HepG2 (cell line): ENCODE measurements around the gene PKM. TPM values are rescaled to one million over a fixed set of nuclear protein-coding genes. Genes with fewer than 3 reads are reported as not detected.
A peak's percentile ranks its signal among the peaks of the same experiment; 100 is the strongest.

Experiments
- ATAC-seq: fragments of 200-7000 bp; cut with Tn5 transposase; 3 replicates; pipeline ENCODE4 v1.9.1; 2020; ENCODE audit warnings: mild to moderate bottlenecking, moderate library complexity
- BruUV-seq: library from RNA; stranded (reverse); fragments of 400-500 nt; replicated peaks from 2 replicates; lab custom pipeline; 2021; lab: Mats Ljungman, UMichigan
- CTCF ChIA-PET: fragments of 300-600 bp; formaldehyde crosslinking; extraction: SDS; loops from one replicate; lab custom pipeline; 2021; ENCODE audit warnings: low total read pairs, inconsistent platforms, low intra/inter-chr PET ratio; lab: Yijun Ruan, JAX
- POLR2A ChIA-PET: fragments of 350-600 bp; sonication (Branson Sonifier 250); formaldehyde crosslinking; loops from one replicate; lab custom pipeline; 2020; ENCODE audit warnings: antibody characterized with exemption, inconsistent platforms; lab: Yijun Ruan, JAX
- DNase-seq: peaks from one replicate; pipeline ENCODE4 v3.0.0-alpha.2; 2015; ENCODE audit warnings: low spot score
- FAIRE-seq: peaks from 3 replicates; lab custom pipeline; 2011; peaks lifted over from hg19 to GRCh38; lab: Jason Lieb, UNC
- H2AFZ ChIP-seq: one replicate; pipeline ENCODE4 v1.6.1; 2011; ENCODE audit warnings: low read length, inconsistent platforms
- H3K27ac ChIP-seq: fragments of 300-600 bp; 3 replicates; pipeline ENCODE4 v1.8.0; 2011; ENCODE audit warnings: mixed run types, mild to moderate bottlenecking, mixed read lengths, low read length, inconsistent platforms; ENCODE audit not compliant: insufficient read depth; ENCODE audit errors: extremely low read length
- H3K27me3 ChIP-seq, 2 experiments: fragments of 200-600 bp in 1 of 2; 2 replicates in 1 of 2; 3 replicates in 1 of 2; pipeline versions ENCODE4 v1.6.0 to v1.8.0; 2011; ENCODE audit warnings: low read length in 2 of 2, mild to moderate bottlenecking in 2 of 2, moderate library complexity in 2 of 2, inconsistent platforms in 1 of 2; ENCODE audit not compliant: insufficient read depth in 2 of 2, control insufficient read depth in 1 of 2
- H3K36me3 ChIP-seq, 2 experiments: fragments of 200-600 bp in 1 of 2; replicated peaks in 1 of 2; 2 replicates in 1 of 2; 3 replicates in 1 of 2; pipeline versions ENCODE4 v1.5.1 to v1.8.0; 2011; ENCODE audit warnings: low read length in 2 of 2, inconsistent platforms in 1 of 2; ENCODE audit not compliant: insufficient read depth in 2 of 2, control insufficient read depth in 1 of 2
- H3K4me1 ChIP-seq: 2 replicates; pipeline ENCODE4 v1.5.1; 2012; ENCODE audit warnings: low read length, inconsistent platforms; ENCODE audit not compliant: insufficient read depth
- H3K4me2 ChIP-seq: 2 replicates; pipeline ENCODE4 v1.6.0; 2011; ENCODE audit warnings: low read depth, low read length, inconsistent platforms
- H3K4me3 ChIP-seq, 3 experiments: fragments of 200-600 bp in 1 of 3; sonication (generic), shearing (Covaris generic) in 1 of 3; replicated peaks in 1 of 3; 2 replicates each; pipeline ENCODE4 v1.5.1; 2011 to 2016; ENCODE audit warnings: low read length in 3 of 3, inconsistent platforms in 2 of 3, low read depth in 2 of 3, mild to moderate bottlenecking in 2 of 3, control low read depth in 1 of 3, mixed read lengths in 1 of 3; ENCODE audit not compliant: insufficient read depth in 1 of 3
- H3K79me2 ChIP-seq: one replicate; pipeline ENCODE4 v1.6.1; 2011; ENCODE audit warnings: low read length, inconsistent platforms; ENCODE audit not compliant: insufficient read depth
- H3K9ac ChIP-seq: 2 replicates; pipeline ENCODE4 v1.6.0; 2011; ENCODE audit warnings: mild to moderate bottlenecking, low read depth, low read length, inconsistent platforms; ENCODE audit not compliant: insufficient read depth
- H3K9me3 ChIP-seq: 2 replicates; pipeline ENCODE4 v1.5.1; 2012; ENCODE audit warnings: mild to moderate bottlenecking, low read length
- H4K20me1 ChIP-seq: 2 replicates; pipeline ENCODE4 v1.6.0; 2011; ENCODE audit warnings: inconsistent platforms, mild to moderate bottlenecking, low read length, moderate library complexity; ENCODE audit not compliant: insufficient read depth
- CBX2 ChIP-seq, 2 experiments: fragments of 200-600 bp in 1 of 2; sonication (generic); formaldehyde crosslinking in 1 of 2; IDR thresholded peaks; 2 replicates each; pipeline versions ENCODE4 v1.7.0 to v1.8.1; 2018 to 2022; ENCODE audit warnings: low read depth in 2 of 2, low read length in 1 of 2, mild to moderate bottlenecking in 1 of 2, missing genetic modification reagents in 1 of 2
- HOXA7 ChIP-seq: sonication (generic); formaldehyde crosslinking; IDR thresholded peaks from 2 replicates; pipeline ENCODE4 v1.8.1; 2022; ENCODE audit warnings: mild to moderate bottlenecking, missing genetic modification reagents, moderate library complexity
- IKZF4 ChIP-seq: sonication (generic); formaldehyde crosslinking; IDR thresholded peaks from 2 replicates; pipeline ENCODE4 v1.5.1; 2020; ENCODE audit warnings: borderline replicate concordance, mild to moderate bottlenecking, low read depth, missing genetic modification reagents; ENCODE audit errors: not compliant biosample characterization
- NR0B2 ChIP-seq: sonication (generic); formaldehyde crosslinking; IDR thresholded peaks from 2 replicates; pipeline ENCODE4 v1.4.0; 2020; ENCODE audit warnings: mild to moderate bottlenecking, missing genetic modification reagents
- SMAD1 ChIP-seq: sonication (generic); formaldehyde crosslinking; IDR thresholded peaks from 2 replicates; pipeline ENCODE4 v1.4.0; 2020; ENCODE audit warnings: missing genetic modification reagents, low read depth, mild to moderate bottlenecking, borderline replicate concordance
- TOE1 ChIP-seq: sonication (generic); formaldehyde crosslinking; IDR thresholded peaks from 2 replicates; pipeline ENCODE4 v1.4.0; 2020; ENCODE audit warnings: mild to moderate bottlenecking, missing genetic modification reagents
- ZFX ChIP-seq: sonication (generic); formaldehyde crosslinking; IDR thresholded peaks from 2 replicates; pipeline ENCODE4 v1.4.0; 2020; ENCODE audit warnings: mild to moderate bottlenecking, low read depth, missing genetic modification reagents, moderate library complexity
- ZGPAT ChIP-seq: IDR thresholded peaks from 2 replicates; pipeline ENCODE4 v1.6.1; 2016; ENCODE audit warnings: mild to moderate bottlenecking
- ZNF329 ChIP-seq: sonication (generic); formaldehyde crosslinking; IDR thresholded peaks from 2 replicates; pipeline ENCODE4 v1.9.0; 2021; ENCODE audit warnings: low read depth, mild to moderate bottlenecking, missing genetic modification reagents
- ZNF362 ChIP-seq: sonication (generic); formaldehyde crosslinking; IDR thresholded peaks from 2 replicates; pipeline ENCODE4 v1.4.0; 2020; ENCODE audit warnings: missing genetic modification reagents, mild to moderate bottlenecking, borderline replicate concordance
- ZNF501 ChIP-seq: sonication (generic); formaldehyde crosslinking; IDR thresholded peaks from 2 replicates; pipeline ENCODE4 v1.5.1; 2020; ENCODE audit warnings: mild to moderate bottlenecking, moderate library complexity, missing genetic modification reagents
- ZNF589 ChIP-seq: sonication (generic); formaldehyde crosslinking; conservative IDR thresholded peaks from 2 replicates; pipeline ENCODE4 v1.8.0; 2022; ENCODE audit warnings: mild to moderate bottlenecking, moderate library complexity, missing genetic modification reagents
- WGBS: methylation state at CpG from one replicate; pipeline ENCODE4 v1.1.6; 2017; ENCODE audit warnings: low lambda C conversion rate; 5-methylcytosine and 5-hydroxymethylcytosine counted together
- in situ Hi-C: cut with HindIII; loops from 2 replicates; pipeline ENCODE4 v1.10.0; 2017; ENCODE audit warnings: low pct_unique_long_range_greater_than_20kb; ENCODE audit not compliant: extremely low pct_ligation_motif_present
- intact Hi-C: fragments of 100-400 bp; cut with micrococcal nuclease; formaldehyde crosslinking; loops from one replicate; pipeline ENCODE4 v1.10.0; 2022; ENCODE audit not compliant: unreplicated experiment
- polyA plus RNA-seq, 8 experiments: library from polyadenylated mRNA; depleted of rRNA in 3 of 8; stranded (reverse) in 7 of 8; unstranded in 1 of 8; fragments of >200 nt; fragmentation: Illumina TruSeq in 4 of 8; extraction: Trizol in 4 of 8; gene quantifications; 2 replicates each; pipeline versions ENCODE4 v1.2.1 to v1.2.3, GENCODE V29; 2011 to 2016; ENCODE audit warnings: low read depth in 4 of 8, missing spikeins in 1 of 8, mixed read lengths in 1 of 8; ENCODE audit not compliant: insufficient read depth in 1 of 8
- total RNA-seq, 5 experiments: library from RNA; depleted of rRNA; stranded (reverse); fragments of >200 nt; fragmentation: Illumina TruSeq; extraction: Trizol; gene quantifications; 2 replicates each; pipeline ENCODE4 v1.2.3, GENCODE V29; 2016; ENCODE audit warnings: low read depth in 1 of 5

Gene PKM
- total and polyA plus RNA-seq, 2 of the 13 experiments (the other 11 are each of a cell fraction or from before 2014, with no cell fraction given) = 488 to 780 TPM

- TF ChIP-seq SMAD1 = 0 out of 2 replicates have a peak, but pooled peaks have one; percentile 24
Measured at GRCh38 chr15:72179950-72180581, 50.9 kb downstream of the PKM start (continued).

GRCh38 chr15:72178976-72179585 is 51.9 kb downstream of the PKM start:
- 72% methylated on average over 13 of the region's 13 CpGs for WGBS
- H3K4me1 ChIP-seq = peaks cover 55% of the 10 kb centered on the region
- ATAC-seq (no peak), FAIRE-seq (no peak), DNase-seq (no peak)
- intact Hi-C loops = no loop called here
- H4K20me1 ChIP-seq = no peaks in the 10 kb centered on the region
- no TSS peak for BruUV-seq
- H3K27me3 ChIP-seq = peaks cover 2 to 43% of the 10 kb centered on the region in 2 experiments; a peak in 4 of 5 replicates
- POLR2A ChIA-PET = no interaction called here
- H3K9me3 ChIP-seq = no peaks in the 10 kb centered on the region
- H3K79me2 ChIP-seq = no peaks in the 10 kb centered on the region
- CTCF ChIA-PET = no interaction called here
- no peaks in the 10 kb centered on the region for H3K36me3 ChIP-seq
- in situ Hi-C loops = no loop called here
- no peak overlapping the region for H3K9ac ChIP-seq
- H3K4me2 ChIP-seq = peak overlapping the region; percentile 73; the same call in 1 of the 2 replicates
- H2AFZ ChIP-seq = no peak overlapping the region
- no peak overlapping the region for H3K4me3 ChIP-seq
- no peak for TF ChIP-seq ZNF329 (CRISPR knock-in tag)
- TF ChIP-seq NR0B2 (CRISPR knock-in tag) = no peak
- TF ChIP-seq HOXA7 = no peak
- TF ChIP-seq TOE1 (CRISPR knock-in tag) = no peak
- no peak for TF ChIP-seq ZNF589 (CRISPR knock-in tag)
- no peak for TF ChIP-seq CBX2 (IDR thresholded peaks at IDR 0.05; ENCODE audit: low read depth, low read length)
- no peak for TF ChIP-seq CBX2 (CRISPR knock-in tag; IDR thresholded peaks at IDR 0.05; ENCODE audit: low read depth)
- TF ChIP-seq ZNF362 (CRISPR knock-in tag) = no peak
- TF ChIP-seq ZGPAT (CRISPR knock-in tag) = no peak
- no peak for TF ChIP-seq ZNF501 (CRISPR knock-in tag)
- TF ChIP-seq ZFX (CRISPR knock-in tag) = no peak
- TF ChIP-seq IKZF4 = no peak
- no peak overlapping the region for H3K27ac ChIP-seq
